ENCODE data around the gene ACCSL. TPM values are rescaled to one million over a fixed set of nuclear protein-coding genes. Genes with fewer than 3 reads are reported as not detected.

The ACCSL gene
- total RNA-seq, 1 donor from 2014 or later: not detected

- Mint-ChIP-seq H3K27me3 (ENCODE audit: insufficient read depth) (peaks cover 2% of the 10 kb centered on the region), H3K4me3 (no peak overlapping the region), H3K36me3 (ENCODE audit: low read depth) (no peaks in the 10 kb centered on the region), H3K27ac (no peak overlapping the region), H3K9me3 (no peaks in the 10 kb centered on the region), H3K4me1 (ENCODE audit: low read depth) (no peaks in the 10 kb centered on the region)
- intact Hi-C loops (cut with micrococcal nuclease): no loop called here
- no peak for DNase-seq (ENCODE audit: low spot score)
Observed at GRCh38 chr11:44010789-44011251, 37.0 kb upstream of the ACCSL start.

- H3K4me1 Mint-ChIP-seq (ENCODE audit: low read depth): no peaks in the 10 kb centered on the region
- no peaks in the 10 kb centered on the region for H3K36me3 Mint-ChIP-seq (ENCODE audit: low read depth)
- H3K27me3 Mint-ChIP-seq (ENCODE audit: insufficient read depth): peaks cover 2% of the 10 kb centered on the region
- no peak overlapping the region for H3K27ac Mint-ChIP-seq
- no peak for DNase-seq (ENCODE audit: low spot score)
- intact Hi-C loops (cut with micrococcal nuclease): no loop called here
- no peak overlapping the region for H3K4me3 Mint-ChIP-seq
- H3K9me3 Mint-ChIP-seq: no peaks in the 10 kb centered on the region
Observed at GRCh38 chr11:44011797-44012196, 36.0 kb upstream of the ACCSL start.

GRCh38 chr11:44014968-44015623, 32.7 kb upstream of the ACCSL start:
- Mint-ChIP-seq H3K27ac (no peak overlapping the region), H3K27me3 (ENCODE audit: insufficient read depth) (peaks cover 5% of the 10 kb centered on the region), H3K9me3 (no peaks in the 10 kb centered on the region), H3K36me3 (ENCODE audit: low read depth) (no peaks in the 10 kb centered on the region), H3K4me1 (ENCODE audit: low read depth) (no peaks in the 10 kb centered on the region), H3K4me3 (no peak overlapping the region)
- DNase-seq (ENCODE audit: low spot score): no peak
- intact Hi-C loops (cut with micrococcal nuclease): no loop called here

GRCh38 chr11:44015624-44016007, 32.2 kb upstream of the ACCSL start:
- no peak overlapping the region for H3K4me3 Mint-ChIP-seq
- H3K9me3 Mint-ChIP-seq: no peaks in the 10 kb centered on the region
- H3K27me3 Mint-ChIP-seq (ENCODE audit: insufficient read depth): peaks cover 8% of the 10 kb centered on the region
- intact Hi-C loops (cut with micrococcal nuclease): no loop called here
- no peak overlapping the region for H3K27ac Mint-ChIP-seq
- H3K4me1 Mint-ChIP-seq (ENCODE audit: low read depth): no peaks in the 10 kb centered on the region
- no peak for DNase-seq (ENCODE audit: low spot score)
- no peaks in the 10 kb centered on the region for H3K36me3 Mint-ChIP-seq (ENCODE audit: low read depth)

GRCh38 chr11:44016131-44016530, 31.6 kb upstream of the ACCSL start:
- H3K27me3 Mint-ChIP-seq (ENCODE audit: insufficient read depth): peaks cover 13% of the 10 kb centered on the region
- no peaks in the 10 kb centered on the region for H3K9me3 Mint-ChIP-seq
- H3K36me3 Mint-ChIP-seq (ENCODE audit: low read depth): no peaks in the 10 kb centered on the region
- no peak overlapping the region for H3K4me3 Mint-ChIP-seq
- no peak for DNase-seq (ENCODE audit: low spot score)
- H3K4me1 Mint-ChIP-seq (ENCODE audit: low read depth): no peaks in the 10 kb centered on the region
- no peak overlapping the region for H3K27ac Mint-ChIP-seq
- intact Hi-C loops (cut with micrococcal nuclease): no loop called here

- Mint-ChIP-seq H3K9me3 (no peaks in the 10 kb centered on the region), H3K27me3 (ENCODE audit: insufficient read depth) (peaks cover 17% of the 10 kb centered on the region), H3K4me3 (no peak overlapping the region), H3K36me3 (ENCODE audit: low read depth) (no peaks in the 10 kb centered on the region), H3K27ac (no peak overlapping the region), H3K4me1 (ENCODE audit: low read depth) (no peaks in the 10 kb centered on the region)
- intact Hi-C loops (cut with micrococcal nuclease): no loop called here
- no peak for DNase-seq (ENCODE audit: low spot score)
Observed at GRCh38 chr11:44016546-44017442, 31.0 kb upstream of the ACCSL start.

GRCh38 chr11:44017443-44018126, 30.2 kb upstream of the ACCSL start:
- no peaks in the 10 kb centered on the region for H3K4me1 Mint-ChIP-seq (ENCODE audit: low read depth)
- H3K36me3 Mint-ChIP-seq (ENCODE audit: low read depth): no peaks in the 10 kb centered on the region
- no peak overlapping the region for H3K4me3 Mint-ChIP-seq
- intact Hi-C loops (cut with micrococcal nuclease): no loop called here
- H3K27ac Mint-ChIP-seq: no peak overlapping the region
- DNase-seq (ENCODE audit: low spot score): no peak
- no peaks in the 10 kb centered on the region for H3K9me3 Mint-ChIP-seq
- H3K27me3 Mint-ChIP-seq (ENCODE audit: insufficient read depth): peaks cover 17% of the 10 kb centered on the region

GRCh38 chr11:44018127-44018521, 29.7 kb upstream of the ACCSL start:
- Mint-ChIP-seq H3K4me1 (ENCODE audit: low read depth) (no peaks in the 10 kb centered on the region), H3K36me3 (ENCODE audit: low read depth) (no peaks in the 10 kb centered on the region), H3K4me3 (no peak overlapping the region), H3K27ac (no peak overlapping the region), H3K9me3 (no peaks in the 10 kb centered on the region), H3K27me3 (ENCODE audit: insufficient read depth) (peaks cover 17% of the 10 kb centered on the region)
- no peak for DNase-seq (ENCODE audit: low spot score)
- intact Hi-C loops (cut with micrococcal nuclease): no loop called here

GRCh38 chr11:44018829-44019228, 29.0 kb upstream of the ACCSL start:
- Mint-ChIP-seq H3K9me3 (no peaks in the 10 kb centered on the region), H3K36me3 (ENCODE audit: low read depth) (no peaks in the 10 kb centered on the region), H3K4me3 (no peak overlapping the region), H3K4me1 (ENCODE audit: low read depth) (no peaks in the 10 kb centered on the region), H3K27ac (no peak overlapping the region), H3K27me3 (ENCODE audit: insufficient read depth) (peaks cover 19% of the 10 kb centered on the region)
- intact Hi-C loops (cut with micrococcal nuclease): no loop called here
- no peak for DNase-seq (ENCODE audit: low spot score)

- Mint-ChIP-seq H3K4me1 (ENCODE audit: low read depth) (no peaks in the 10 kb centered on the region), H3K4me3 (no peak overlapping the region), H3K9me3 (peaks cover 6% of the 10 kb centered on the region), H3K27me3 (ENCODE audit: insufficient read depth) (peaks cover 39% of the 10 kb centered on the region), H3K27ac (no peak overlapping the region), H3K36me3 (ENCODE audit: low read depth) (no peaks in the 10 kb centered on the region)
- DNase-seq (ENCODE audit: low spot score): no peak
- intact Hi-C loops (cut with micrococcal nuclease): no loop called here
Observed at GRCh38 chr11:44024977-44025376, 22.8 kb upstream of the ACCSL start.

- peaks cover 6% of the 10 kb centered on the region for H3K9me3 Mint-ChIP-seq
- no peaks in the 10 kb centered on the region for H3K4me1 Mint-ChIP-seq (ENCODE audit: low read depth)
- no peak for DNase-seq (ENCODE audit: low spot score)
- H3K4me3 Mint-ChIP-seq: no peak overlapping the region
- intact Hi-C loops (cut with micrococcal nuclease): no loop called here
- H3K27ac Mint-ChIP-seq: no peak overlapping the region
- peaks cover 36% of the 10 kb centered on the region for H3K27me3 Mint-ChIP-seq (ENCODE audit: insufficient read depth)
- no peaks in the 10 kb centered on the region for H3K36me3 Mint-ChIP-seq (ENCODE audit: low read depth)
Observed at GRCh38 chr11:44025727-44026126, 22.1 kb upstream of the ACCSL start.

- no peaks in the 10 kb centered on the region for H3K36me3 Mint-ChIP-seq (ENCODE audit: low read depth)
- H3K27ac Mint-ChIP-seq: no peak overlapping the region
- no peaks in the 10 kb centered on the region for H3K4me1 Mint-ChIP-seq (ENCODE audit: low read depth)
- intact Hi-C loops (cut with micrococcal nuclease): no loop called here
- no peak overlapping the region for H3K4me3 Mint-ChIP-seq
- H3K27me3 Mint-ChIP-seq (ENCODE audit: insufficient read depth): peaks cover 28% of the 10 kb centered on the region
- DNase-seq (ENCODE audit: low spot score): no peak
- H3K9me3 Mint-ChIP-seq: peaks cover 6% of the 10 kb centered on the region
Observed at GRCh38 chr11:44028401-44028800, 19.4 kb upstream of the ACCSL start.

Measured in activated T-helper 1 cell treated with anti-CD3 and anti-CD28 coated beads, Interleukin-12 subunit alpha, Interleukin-12 subunit beta, Interleukin-2, Interleukin-4 antibody, amounts not matched to agents 30 ng/mL and 10 ng/mL and 1 ng/mL, durations not matched to agents 14 hours and 24 hours and 36 hours (primary cell).